Stimulated activated CD4-positive, alpha-beta T cell treated with anti-CD3 and anti-CD28 coated beads, Interleukin-4, amount 100 ng/mL, for 1 hour (primary cell): Measurements from ENCODE around the gene CARD9.

ENCODE experiments used
- DNase-seq: peaks from one replicate; pipeline ENCODE4 v3.0.0-alpha.2; 2020

The CARD9 gene

GRCh38 chr9:136318111-136318775, 55.2 kb downstream of the CARD9 start:
- no peak for DNase-seq

DNA sequence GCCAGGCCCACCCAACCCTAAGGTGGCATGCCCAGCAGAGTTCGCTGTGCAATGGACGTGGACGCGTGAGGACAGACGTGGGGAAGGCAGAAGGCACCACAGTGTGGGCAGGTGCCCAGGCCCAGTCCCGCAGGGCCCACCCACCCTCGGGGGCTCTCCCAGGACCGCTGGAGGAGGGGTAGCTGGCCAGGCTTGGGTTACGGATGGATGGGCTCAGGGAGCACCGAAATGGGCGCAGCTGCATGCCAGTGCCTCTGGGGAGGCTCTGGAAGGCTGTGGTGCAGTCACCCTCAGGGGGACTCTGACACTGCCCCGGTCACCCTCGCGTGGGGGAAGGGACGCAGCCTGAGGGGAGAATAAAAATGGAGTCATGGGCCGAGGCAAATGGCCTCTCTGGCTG, 55.8 kb downstream of the CARD9 start:
- DNase-seq = no peak

DNA sequence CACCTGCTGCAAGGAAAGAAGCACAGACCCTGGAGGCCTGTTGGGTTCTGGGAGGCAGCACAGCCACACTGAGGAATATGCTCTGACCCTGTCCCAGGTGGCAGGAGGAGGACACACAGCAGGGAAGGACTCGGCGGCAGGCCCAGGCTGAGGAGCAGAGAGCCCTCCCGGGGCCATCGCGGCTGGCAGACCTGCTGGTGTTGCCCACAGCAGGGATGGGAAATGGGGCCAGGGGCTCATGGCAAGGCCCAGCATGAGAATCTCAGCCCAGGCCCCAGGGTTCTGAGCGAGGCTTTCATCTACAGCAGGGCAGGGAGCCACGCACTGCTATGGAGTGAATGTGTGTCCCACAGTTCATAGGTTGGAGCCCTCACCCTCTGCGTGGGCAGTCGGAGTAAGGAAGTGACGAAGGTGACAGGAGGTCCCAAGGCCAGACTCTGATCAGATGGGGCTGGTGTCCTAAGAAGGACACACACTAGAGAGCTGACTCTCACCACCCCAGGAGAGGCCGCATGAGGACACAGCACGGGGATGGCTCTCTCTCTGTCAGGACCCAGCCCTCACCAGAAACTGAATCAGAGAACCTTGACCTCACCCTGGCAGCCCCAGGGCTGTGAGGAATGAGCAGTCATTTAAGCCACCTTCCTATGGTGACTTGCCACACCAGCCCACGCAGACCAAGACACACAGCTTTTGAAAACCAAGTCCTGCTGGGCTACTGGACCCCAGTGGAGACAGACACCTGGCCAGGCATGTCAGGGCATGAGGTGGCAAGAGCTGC, 56.4 kb downstream of the CARD9 start:
- no peak for DNase-seq

DNA sequence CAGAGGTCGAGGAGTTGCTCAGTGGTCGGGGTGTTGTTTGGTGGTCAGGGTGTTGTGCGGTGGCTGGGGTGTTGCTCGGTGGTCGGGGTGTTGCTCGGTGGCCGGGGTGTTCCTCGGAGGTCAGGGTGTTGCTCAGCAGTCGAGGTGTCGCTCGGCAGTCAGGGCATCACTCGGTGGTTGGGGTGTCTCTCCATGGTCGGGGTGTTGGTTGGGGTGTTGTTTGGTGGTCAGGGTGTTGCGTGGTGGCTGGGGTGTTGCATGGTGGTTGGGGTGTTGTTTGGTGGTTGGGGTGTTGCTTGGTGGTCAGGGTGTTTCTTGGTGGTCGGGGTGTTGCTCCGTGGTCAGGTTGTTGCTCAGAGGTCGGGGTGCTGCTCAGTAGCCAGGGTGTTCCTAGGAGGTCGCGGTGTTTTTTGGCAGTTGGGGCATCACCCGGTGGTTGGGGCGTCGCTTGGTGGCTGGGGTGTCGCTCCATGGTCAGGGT, 57.2 kb downstream of the CARD9 start:
- no peak for DNase-seq

- DNase-seq = no peak
Observed at GRCh38 chr9:136314944-136315343, 58.5 kb downstream of the CARD9 start.

DNA sequence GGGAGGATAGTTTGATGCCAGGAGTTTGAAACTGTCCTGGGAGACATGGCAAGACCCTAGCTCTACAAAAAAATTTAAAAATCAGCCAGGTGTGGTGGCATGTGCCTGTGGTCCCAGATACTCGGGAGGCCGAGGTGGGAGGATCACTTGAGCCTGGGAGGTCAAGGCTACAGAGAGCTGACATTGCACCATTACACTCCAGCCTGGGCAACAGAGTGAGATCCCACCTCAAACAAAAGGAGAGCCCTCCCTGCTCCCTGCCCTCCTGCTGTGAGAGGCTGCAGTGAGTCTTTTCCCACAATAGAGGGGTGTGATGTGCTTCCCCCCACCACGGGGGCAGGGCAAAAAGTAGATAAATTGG, 59.4 kb downstream of the CARD9 start:
- DNase-seq = no peak
